Thymus (tissue), 11 donors: ENCODE results near the gene CDK2AP2. TPM values are rescaled to one million over a fixed set of nuclear protein-coding genes. Genes with fewer than 3 reads are reported as not detected.

Experiments used
- DNase-seq, 9 donors: peaks; one replicate each; pipeline ENCODE4 v3.0.0-alpha.2; 2013; ENCODE audit warnings: low spot score in 9 of 9, low read depth in 6 of 9, missing footprints in 1 of 9
- H3K27ac ChIP-seq, 2 donors: one replicate each; pipeline ENCODE4 v1.5.1; 2013; ENCODE audit warnings: control low read depth in 1 of 2, low read depth in 1 of 2, low read length in 1 of 2, mild to moderate bottlenecking in 1 of 2, moderate library complexity in 1 of 2
- H3K27me3 ChIP-seq, 2 donors: one replicate each; pipeline ENCODE4 v1.5.1; 2013; ENCODE audit warnings: low read length in 1 of 2; ENCODE audit not compliant: control insufficient read depth in 2 of 2, insufficient read depth in 1 of 2
- H3K36me3 ChIP-seq, 2 donors: one replicate each; pipeline ENCODE4 v1.5.1; 2013; ENCODE audit warnings: low read length in 1 of 2, mild to moderate bottlenecking in 1 of 2, moderate library complexity in 1 of 2; ENCODE audit not compliant: control insufficient read depth in 2 of 2, insufficient read depth in 2 of 2
- H3K4me1 ChIP-seq, 2 donors: one replicate each; pipeline ENCODE4 v1.5.1; 2013; ENCODE audit warnings: low read length in 2 of 2; ENCODE audit not compliant: control insufficient read depth in 2 of 2, insufficient read depth in 2 of 2
- H3K4me3 ChIP-seq, 2 donors: one replicate each; pipeline ENCODE4 v1.5.1; 2013; ENCODE audit warnings: low read length in 2 of 2, control low read depth in 1 of 2, mild to moderate bottlenecking in 1 of 2
- H3K9me3 ChIP-seq, 2 donors: one replicate each; pipeline ENCODE4 v1.5.1; 2013; ENCODE audit warnings: low read length in 1 of 2, mild to moderate bottlenecking in 1 of 2; ENCODE audit not compliant: control insufficient read depth in 2 of 2, insufficient read depth in 1 of 2
- WGBS: extraction: QIAGEN DNeasy Blood & Tissue Kit; methylation state at CpG from one replicate; pipeline ENCODE4 v1.1.7; 2013; 5-methylcytosine and 5-hydroxymethylcytosine counted together
- polyA plus RNA-seq: library from polyadenylated mRNA; stranded (reverse); fragments of 200-250 nt; gene quantifications from one replicate; pipeline ENCODE4 v1.2.3, GENCODE V29; 2013
- total RNA-seq: library from RNA; stranded (reverse); fragments of 120-200 nt; gene quantifications from one replicate; pipeline ENCODE4 v1.2.4, GENCODE V29; 2013
- donor health status: healthy.

The CDK2AP2 gene
- total and polyA plus RNA-seq, 2 donors: 31.4 to 51.2 TPM

- WGBS: 44% methylated on average over 4 of the region's 4 CpGs
- no peak for DNase-seq
- Histone ChIP-seq H3K36me3 (no peaks in the 10 kb centered on the region), H3K4me3 (no peak overlapping the region), H3K27me3 (peaks cover 0 to 15% of the 10 kb centered on the region in 2 donors), H3K9me3 (peaks cover 0 to 9% of the 10 kb centered on the region in 2 donors), H3K27ac (no peak overlapping the region), H3K4me1 (no peaks in the 10 kb centered on the region)
Observed at GRCh38 chr11:67534070-67534679, 26.2 kb upstream of the CDK2AP2 start.

GRCh38 chr11:67532889-67533288 is 24.9 kb upstream of the CDK2AP2 start:
- Histone ChIP-seq H3K9me3 (peaks cover 0 to 9% of the 10 kb centered on the region in 2 donors), H3K4me3 (no peak overlapping the region), H3K4me1 (no peaks in the 10 kb centered on the region), H3K27ac (no peak overlapping the region), H3K36me3 (no peaks in the 10 kb centered on the region), H3K27me3 (peaks cover 3 to 15% of the 10 kb centered on the region in 2 donors)
- WGBS: 94% methylated on average over 2 of the region's 2 CpGs
- DNase-seq: no peak

GRCh38 chr11:67530282-67530592 is 22.3 kb upstream of the CDK2AP2 start:
- H3K9me3 ChIP-seq: peaks cover 0 to 9% of the 10 kb centered on the region in 2 donors
- DNase-seq: no peak
- H3K27me3 ChIP-seq: peaks cover 3 to 15% of the 10 kb centered on the region in 2 donors
- H3K4me1 ChIP-seq: no peaks in the 10 kb centered on the region
- H3K27ac ChIP-seq: no peak overlapping the region
- no peaks in the 10 kb centered on the region for H3K36me3 ChIP-seq
- no peak overlapping the region for H3K4me3 ChIP-seq
- 96% methylated on average over 5 of the region's 5 CpGs for WGBS

DNA sequence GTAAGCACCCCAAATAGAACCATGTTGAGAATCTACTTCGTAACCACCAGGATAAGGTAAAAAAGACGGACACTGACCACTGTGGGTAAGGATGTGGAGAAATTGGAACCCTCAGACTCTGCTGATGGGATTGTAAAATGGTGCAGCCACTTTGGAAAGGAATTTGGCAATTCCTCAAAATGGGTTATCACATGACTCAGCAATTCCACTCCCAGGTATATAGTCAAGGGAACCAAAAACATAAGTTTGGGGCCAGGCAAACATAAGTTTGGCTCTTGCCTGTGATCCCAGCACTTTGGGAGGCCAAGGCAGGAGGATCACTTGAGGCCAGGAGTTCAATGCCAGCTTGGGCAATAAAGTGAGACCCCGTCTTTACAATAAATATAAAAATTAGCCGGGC is 20.4 kb upstream of the CDK2AP2 start:
- Histone ChIP-seq H3K9me3 (peaks cover 0 to 2% of the 10 kb centered on the region in 2 donors), H3K4me3 (no peak overlapping the region), H3K4me1 (no peaks in the 10 kb centered on the region), H3K27ac (no peak overlapping the region), H3K36me3 (no peaks in the 10 kb centered on the region), H3K27me3 (peaks cover 3 to 13% of the 10 kb centered on the region in 2 donors)
- WGBS: 95% methylated on average over 4 of the region's 4 CpGs
- no peak for DNase-seq

GRCh38 chr11:67525275-67525976 is 17.5 kb upstream of the CDK2AP2 start:
- Histone ChIP-seq H3K27me3 (peaks cover 3 to 13% of the 10 kb centered on the region in 2 donors), H3K9me3 (no peaks in the 10 kb centered on the region), H3K27ac (no peak overlapping the region), H3K36me3 (no peaks in the 10 kb centered on the region), H3K4me3 (no peak overlapping the region), H3K4me1 (no peaks in the 10 kb centered on the region)
- DNase-seq: no peak
- 90% methylated on average over 5 of the region's 5 CpGs for WGBS

DNA sequence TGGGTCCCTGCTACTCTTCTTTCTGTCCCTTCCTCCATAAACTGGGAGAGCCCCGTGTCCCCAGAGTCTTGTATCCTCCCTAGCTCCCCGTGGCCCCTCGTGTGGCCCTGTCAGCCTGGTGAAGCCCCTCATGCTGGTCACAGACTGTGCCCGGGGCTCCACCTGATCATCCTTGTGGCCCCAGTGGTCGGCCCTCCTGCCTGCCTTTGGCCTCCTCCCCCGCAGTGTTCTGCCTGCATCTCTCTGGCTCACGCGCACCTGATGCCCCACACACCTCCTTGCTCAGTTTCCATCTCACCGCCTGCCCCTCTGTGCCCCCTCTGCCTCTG is 16.5 kb upstream of the CDK2AP2 start:
- H3K4me1 ChIP-seq: no peaks in the 10 kb centered on the region
- no peak for DNase-seq
- no peaks in the 10 kb centered on the region for H3K9me3 ChIP-seq
- H3K27ac ChIP-seq: no peak overlapping the region
- 97% methylated on average over 9 of the region's 9 CpGs for WGBS
- H3K36me3 ChIP-seq: no peaks in the 10 kb centered on the region
- H3K27me3 ChIP-seq: peaks cover 3% of the 10 kb centered on the region in 2 donors
- no peak overlapping the region for H3K4me3 ChIP-seq

DNA sequence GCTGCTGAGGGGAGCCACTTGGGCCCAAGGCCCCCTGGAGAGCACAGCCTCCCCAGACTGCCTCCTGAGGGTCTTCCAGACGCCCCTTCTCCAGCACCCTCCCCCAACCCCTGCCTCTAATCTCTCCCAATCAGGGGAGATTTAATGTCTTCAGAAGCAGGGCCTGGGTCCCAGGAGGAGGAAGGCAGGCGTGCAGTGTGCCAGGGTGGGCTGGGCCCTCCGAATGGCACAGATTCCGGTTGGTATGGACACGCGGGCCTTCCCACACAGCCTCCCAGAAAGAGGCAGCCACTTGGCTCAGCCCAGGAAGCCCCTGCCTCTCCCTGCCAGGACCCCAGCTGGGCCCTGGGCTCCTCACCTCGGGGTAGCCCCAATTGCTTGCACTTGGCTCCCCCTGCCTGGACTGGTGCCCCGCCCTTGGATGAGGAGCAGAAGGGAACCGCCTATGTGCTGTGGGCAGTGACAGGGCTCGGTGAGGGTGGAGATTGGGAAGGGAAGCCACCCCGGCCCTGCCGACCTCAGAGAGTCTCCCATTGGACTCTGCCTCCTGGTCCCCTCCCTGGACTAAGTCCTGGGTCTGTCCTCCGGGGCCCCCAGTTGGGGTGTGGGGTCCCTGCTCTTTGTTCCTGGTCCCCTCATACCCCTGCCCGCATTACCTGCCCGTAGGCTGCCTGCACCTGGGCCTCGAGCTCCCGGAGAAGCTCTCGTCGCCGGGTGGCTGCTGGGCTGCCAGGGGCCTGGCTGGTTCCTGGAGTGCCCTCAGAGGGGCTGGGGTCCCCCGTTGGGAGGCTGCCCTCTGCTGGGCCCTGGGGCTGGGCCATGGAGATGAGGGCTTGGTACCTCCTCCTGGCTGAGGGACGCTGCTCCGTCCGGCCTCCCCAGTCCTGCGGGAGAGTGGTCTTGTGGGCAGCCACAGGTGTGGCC is 15.9 kb upstream of the CDK2AP2 start:
- Histone ChIP-seq H3K4me3 (no peak overlapping the region), H3K4me1 (no peaks in the 10 kb centered on the region), H3K36me3 (no peaks in the 10 kb centered on the region), H3K9me3 (no peaks in the 10 kb centered on the region), H3K27me3 (peaks cover 3 to 4% of the 10 kb centered on the region in 2 donors), H3K27ac (no peak overlapping the region)
- no peak for DNase-seq
- WGBS: 94% methylated on average over 25 of the region's 25 CpGs

DNA sequence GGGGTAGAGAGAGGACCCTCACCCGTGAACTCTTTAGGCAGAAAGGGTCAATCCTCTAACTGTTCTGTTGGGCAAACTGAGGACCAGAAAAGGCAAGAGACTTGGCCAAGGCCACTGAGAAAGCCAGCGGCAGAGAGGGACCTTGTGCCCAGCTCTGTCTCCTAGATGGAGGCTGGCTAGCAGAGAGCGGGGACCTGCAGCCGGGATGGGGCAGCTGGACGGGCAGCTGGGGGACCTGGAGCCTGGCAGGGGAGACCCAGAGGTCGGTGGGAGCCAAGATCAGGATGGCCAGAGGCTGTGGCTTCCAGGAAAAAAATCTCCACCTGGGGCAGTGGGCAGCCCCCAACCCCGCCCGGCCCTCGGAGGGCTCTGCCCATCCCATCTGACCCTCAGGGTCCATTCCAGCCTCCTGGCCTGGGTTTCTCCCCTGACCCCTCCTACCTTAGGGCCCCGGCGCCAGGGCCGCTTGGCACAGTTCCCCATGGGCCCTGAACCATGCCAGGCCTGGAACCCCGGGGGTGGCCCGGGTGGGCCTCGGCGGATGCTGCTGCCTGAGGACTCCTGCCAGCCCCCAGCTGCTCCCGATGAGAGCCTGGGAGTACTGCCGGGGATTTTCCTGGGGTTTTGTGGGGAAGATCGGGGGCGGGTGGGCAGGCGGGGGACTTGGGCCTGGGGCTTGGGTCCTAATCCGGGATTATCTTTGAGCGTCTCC is 15.0 kb upstream of the CDK2AP2 start, which contains the start of gene CABP2:
Gene CABP2 (minus strand): TSS at position 603 of the 712 bp plus-strand sequence. CDS start 120 bp downstream, at position 483.
- no peaks in the 10 kb centered on the region for H3K4me1 ChIP-seq
- no peaks in the 10 kb centered on the region for H3K9me3 ChIP-seq
- no peaks in the 10 kb centered on the region for H3K36me3 ChIP-seq
- no peak within 1 kb of the TSS for H3K4me3 ChIP-seq
- no peak for DNase-seq
- H3K27ac ChIP-seq: no peak within 1 kb of the TSS
- 95% methylated on average over 23 of the region's 23 CpGs for WGBS
- peaks cover 0 to 4% of the 10 kb centered on the region in 2 donors for H3K27me3 ChIP-seq
